Measurements from ENCODE around the gene CBFA2T3.

Gene CBFA2T3

DNA sequence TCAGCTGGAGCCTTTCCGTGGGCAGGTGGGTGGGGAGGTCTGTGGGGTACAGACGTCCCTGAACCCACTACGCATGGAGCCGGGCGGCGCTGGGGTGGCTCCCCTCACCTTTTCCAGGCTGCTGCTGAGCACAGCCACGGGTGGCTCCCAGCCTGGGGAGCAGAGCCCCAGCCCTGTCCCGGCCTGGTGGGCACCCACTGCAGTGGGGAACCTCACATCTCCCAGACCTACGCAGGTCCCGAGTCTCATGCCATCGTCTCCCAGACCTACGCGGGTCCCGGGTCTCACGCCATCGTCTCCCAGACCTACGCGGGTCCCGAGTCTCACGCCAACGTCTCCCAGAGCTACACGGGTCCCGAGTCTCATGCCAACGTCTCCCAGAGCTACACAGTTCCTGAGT, 148.3 kb downstream of the CBFA2T3 start:
- no peak for DNase-seq

DNA sequence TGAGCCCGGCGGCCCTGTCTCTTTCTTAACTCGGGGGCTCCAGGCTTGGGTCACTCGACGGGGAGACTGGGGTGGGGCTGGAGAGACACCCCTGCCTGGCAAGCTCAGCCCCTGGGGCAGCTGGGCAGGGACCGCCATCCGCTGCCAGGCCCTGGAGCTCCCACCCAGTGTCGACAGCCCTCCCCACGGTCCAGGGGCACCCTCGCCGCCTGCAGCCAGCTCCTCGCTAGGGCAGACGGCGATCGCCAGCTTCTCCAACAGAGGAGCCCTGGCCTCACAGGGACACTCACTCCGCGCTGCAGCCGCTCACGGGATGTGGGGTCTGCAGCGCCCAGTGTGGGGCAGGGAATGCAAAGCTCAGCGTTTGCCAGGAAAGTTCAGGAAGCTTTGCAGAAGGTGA, 149.3 kb downstream of the CBFA2T3 start:
- no peak for DNase-seq

DNA sequence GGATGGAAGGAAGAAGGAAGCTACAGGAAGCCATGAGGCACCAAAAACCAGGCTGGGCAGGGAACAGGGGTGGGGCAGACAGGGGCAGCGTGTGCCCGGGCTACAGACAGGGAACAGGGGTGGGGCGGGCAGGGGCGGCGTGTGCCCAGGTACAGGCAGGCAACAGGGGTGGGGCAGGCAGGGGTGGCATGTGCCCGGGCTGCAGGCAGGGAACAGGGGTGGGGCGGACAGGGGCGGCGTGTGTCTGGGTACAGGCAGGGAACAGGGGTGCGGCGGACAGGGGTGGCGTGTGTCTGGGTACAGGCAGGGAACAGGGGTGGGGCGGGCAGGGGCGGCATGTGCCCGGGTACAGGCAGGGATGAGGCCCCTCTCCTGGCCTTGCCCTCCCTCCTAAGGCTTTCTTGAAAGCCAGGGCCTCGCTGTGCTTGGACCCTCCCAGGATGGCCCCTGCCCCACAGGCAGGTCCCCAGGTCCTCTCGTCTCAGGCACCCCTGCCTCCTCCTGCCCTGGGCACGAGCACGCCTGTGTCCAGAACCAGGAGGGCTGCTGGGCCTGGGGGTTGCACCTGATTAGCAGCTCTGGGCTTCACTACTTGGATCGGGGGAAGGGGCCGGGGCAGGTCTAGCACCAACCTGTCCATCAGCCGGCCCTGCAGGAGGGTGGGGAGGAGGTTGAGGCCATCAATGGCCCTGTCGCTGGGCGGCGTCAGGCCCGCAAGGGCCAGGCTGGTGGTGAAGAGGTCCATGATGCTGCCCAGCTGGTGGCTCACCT, 150.8 kb downstream of the CBFA2T3 start:
- DNase-seq, result no peak

DNA sequence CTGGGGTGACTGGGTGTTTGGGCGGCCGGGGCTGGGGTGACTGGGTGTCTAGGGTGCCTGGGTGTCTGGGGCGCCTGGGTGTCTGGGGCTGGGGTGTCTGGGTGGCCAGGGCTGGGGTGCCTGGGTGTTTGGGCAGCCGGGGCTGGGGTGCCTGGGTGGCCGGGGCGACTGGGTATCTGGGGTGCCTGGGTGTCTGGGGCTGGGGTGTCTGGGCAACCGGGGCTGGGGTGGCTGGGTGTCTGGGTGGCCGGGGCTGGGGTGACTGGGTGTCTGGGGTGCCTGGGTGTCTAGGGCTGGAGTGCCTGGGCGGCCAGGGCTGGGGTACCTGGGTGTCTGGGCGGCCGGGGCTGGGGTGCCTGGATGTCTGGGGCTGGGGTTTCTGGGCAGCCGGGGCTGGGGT, 151.9 kb downstream of the CBFA2T3 start:
- no peak for DNase-seq
